GM12874 (cell line): Measurements from ENCODE around the gene SMAP2.

Source experiments
- CTCF ChIP-seq: IDR thresholded peaks from 2 replicates; pipeline ENCODE4 v1.5.1; 2011; ENCODE audit warnings: low read depth, mild to moderate bottlenecking, control low read depth, low read length, moderate library complexity; ENCODE audit not compliant: insufficient read depth

The SMAP2 gene

DNA sequence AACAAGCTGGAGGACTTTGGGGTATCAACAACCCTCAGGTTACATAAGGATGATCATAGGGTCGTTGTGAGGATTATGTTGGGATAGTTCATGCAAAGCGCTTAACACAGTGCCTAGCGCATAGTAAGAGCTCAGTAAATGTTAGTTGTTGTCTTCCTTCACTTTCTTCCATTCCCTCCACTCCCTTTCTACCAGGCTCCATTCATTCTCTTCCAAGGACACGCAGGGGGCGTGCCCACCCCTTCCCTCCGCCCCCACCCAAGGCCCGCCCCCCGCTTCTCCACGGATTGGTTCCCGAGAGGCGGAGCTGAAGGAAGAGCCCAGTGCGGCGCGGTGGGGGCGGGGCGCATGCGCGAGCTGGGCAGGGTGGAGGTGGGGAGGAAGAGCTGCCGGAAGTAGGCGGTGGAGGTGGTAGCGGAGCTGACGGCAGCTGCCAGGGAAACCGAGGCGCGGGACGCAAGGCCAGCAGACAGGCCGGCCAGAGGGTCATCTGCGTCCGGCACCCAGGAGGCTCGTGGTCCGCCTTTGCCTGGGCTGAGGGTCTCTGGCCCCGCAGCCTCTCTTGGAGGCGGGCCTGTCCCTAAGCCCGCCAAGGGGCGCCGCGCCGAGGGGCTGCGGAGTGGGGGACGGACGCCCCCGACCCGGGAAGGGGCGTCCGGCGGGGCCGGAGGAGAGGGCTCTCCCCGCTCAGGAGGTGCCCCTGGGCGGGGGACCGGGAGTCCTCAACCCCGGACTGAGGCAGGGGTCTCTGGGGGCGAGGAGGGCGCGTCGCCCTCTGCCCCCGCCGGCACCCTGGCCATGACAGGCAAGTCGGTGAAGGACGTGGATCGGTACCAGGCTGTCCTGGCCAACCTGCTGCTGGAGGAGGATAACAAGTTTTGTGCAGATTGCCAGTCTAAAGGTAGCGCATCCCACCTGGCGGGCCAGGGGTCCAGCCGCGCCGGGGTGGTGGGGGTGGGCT, at the start of gene SMAP2:
SMAP2 (plus strand) TSS at position 405 of the 961 bp plus-strand sequence; CDS start at position 799, 394 bp downstream.
- TF ChIP-seq CTCF: no peak

- no peak for TF ChIP-seq CTCF
These were observed 40.8 kb upstream of the SMAP2 start for GRCh38 chr1:40332695-40333094.

DNA sequence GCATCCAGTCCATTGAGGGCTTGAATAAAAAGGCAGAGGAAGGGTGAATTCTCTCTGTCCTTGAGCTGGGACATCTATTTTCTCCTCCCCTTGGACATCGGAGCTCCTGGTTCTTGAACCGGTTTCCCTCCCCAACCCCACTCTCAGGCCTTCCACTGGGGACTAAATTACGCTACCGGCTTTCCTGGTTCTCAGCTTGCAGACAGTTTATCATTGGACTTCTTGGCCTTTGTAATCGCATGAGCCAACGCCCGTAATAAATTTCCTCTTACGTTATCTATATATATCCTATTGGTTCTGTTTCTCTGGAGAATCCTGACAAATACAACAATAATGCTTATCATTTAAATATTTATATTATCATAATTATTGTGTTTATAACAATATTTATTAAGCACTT, 36.1 kb upstream of the SMAP2 start:
- no peak for TF ChIP-seq CTCF

GRCh38 chr1:40338745-40339419, 34.6 kb upstream of the SMAP2 start:
- peak; percentile 98 for TF ChIP-seq CTCF

DNA sequence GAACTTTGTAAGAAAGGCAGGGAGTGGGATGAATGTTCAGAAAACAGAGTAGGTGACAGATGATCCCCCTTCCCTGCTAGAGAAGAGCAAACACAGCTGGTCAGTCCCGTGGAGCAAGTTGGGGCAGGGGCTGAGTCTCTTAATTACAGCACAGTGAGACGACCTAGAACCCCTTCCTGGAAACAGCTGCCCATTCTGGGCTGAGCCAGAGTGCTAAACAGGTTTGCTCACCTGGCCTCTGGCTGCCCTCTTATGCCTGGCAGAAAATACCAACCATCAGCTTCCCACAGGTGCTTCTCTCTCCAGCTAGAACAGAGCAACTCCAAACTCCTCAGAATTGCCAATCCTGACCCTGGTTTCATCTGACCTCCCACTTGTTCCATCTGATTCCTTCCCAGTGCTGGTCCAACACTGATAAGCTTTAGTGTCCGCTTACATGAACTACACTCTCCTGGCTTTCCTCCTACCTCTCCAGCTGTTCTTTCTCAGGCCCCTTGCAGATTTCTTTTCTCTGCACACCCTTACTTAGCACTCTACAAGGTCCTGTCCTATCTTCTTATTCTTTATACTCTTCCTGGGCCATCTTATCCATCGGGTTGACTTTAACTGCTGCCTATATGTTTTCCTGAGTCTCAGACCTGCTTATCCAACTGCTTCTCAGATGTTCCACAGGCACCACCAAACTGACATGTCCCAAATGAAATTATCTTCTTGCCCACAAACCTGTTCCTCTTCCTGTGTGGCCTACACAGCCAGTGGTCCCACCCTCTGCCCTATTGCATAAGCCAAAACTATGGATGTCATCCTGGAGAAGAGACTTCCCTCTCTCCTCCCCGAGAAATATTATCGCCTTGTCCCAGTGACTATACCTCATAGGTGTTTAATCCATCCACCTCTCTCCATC, 33.9 kb upstream of the SMAP2 start:
- TF ChIP-seq CTCF: no peak

DNA sequence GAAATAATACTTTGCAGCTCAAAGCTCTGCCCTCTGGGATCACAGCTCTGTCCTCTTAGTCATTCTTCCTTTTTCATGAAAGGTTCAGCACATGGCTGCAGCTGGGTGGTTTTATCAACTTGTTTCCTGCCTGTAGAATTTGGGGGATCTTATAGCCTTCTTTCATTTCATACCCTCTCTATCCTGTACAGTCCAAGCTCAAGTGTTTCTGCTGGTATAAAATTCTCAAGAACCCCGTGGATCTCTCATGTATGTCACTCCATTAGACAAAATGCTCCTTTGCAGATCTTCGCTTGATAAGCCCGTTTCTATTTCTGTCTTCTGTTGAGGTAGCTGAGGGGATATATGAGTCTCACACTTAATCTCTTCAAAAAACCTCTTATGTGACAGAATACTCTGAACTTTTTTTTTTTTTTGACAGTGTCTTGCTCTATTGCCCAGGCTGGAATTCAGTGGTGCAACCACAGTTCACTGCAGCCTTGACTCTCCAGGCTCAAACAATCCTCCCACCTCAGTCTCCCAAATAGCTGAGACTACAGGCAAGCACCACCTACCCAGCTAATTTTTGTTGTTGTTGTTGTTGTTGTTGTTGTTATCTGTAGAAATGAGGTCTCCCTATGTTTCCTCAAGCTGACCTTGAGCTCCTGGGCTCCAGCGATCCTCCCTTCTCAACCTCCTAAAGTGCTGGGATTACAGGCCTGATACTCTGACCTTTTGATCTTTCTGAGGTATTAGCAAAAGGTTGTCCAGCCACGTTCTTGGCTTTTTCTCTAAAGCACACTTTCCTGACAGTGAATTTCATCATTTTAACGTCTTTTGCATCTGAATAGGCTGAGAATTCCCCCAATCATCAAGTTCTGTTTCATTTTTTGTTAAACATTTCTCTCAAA, 31.8 kb upstream of the SMAP2 start:
- no peak for TF ChIP-seq CTCF
